ENCODE measurements around the gene YPEL2. TPM values are rescaled to one million over a fixed set of nuclear protein-coding genes. Genes with fewer than 3 reads are reported as not detected.
"Not testable (repeated sequence)": the region's sequence is repeated elsewhere in the genome, so short reads cannot be mapped to it uniquely, and the experiment has no call there.

YPEL2 gene, protein sequence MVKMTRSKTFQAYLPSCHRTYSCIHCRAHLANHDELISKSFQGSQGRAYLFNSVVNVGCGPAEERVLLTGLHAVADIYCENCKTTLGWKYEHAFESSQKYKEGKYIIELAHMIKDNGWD
- total RNA-seq = 7.5 to 9.9 TPM (median 8.7 TPM) in 3 replicates

DNA sequence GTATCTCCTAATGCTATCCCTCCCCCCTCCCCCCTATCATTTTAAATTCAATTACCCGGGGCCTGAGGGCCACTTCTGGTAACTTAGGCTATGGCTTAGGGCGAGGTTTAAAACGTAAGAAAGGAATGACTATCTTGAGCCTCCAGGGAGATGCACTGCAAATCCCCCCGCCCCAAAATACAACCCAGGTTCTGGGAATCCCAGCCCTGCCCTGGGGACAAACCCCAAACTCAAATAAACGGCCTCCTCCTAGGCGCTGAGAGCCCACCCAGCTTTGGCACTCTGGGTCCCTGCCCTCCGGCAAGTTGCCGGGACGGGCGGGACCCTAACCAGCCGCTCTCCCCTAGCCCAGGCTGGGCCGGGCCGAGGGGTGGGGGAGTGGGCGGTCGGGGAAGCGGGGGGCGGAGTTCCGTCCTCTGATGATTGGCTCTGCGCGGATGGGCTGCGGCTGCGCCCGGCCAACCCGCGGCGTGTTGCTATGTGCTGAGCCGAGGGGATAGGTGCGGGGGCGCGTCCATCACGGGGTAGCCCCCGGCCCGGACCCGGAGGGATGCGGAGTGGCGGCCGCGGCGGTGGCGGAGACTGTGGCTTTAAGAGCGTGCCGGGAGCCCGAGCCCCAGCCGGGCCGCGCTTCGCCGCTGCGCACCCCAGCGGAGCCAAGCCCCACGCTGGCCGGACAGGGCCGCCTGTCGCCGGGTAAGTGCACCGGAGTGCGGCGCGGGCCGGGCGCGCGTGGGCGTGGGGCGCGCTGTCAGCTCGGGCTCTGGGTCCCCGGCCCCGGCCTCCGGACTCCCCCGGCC, at the start of gene YPEL2:
Gene YPEL2 (plus strand): TSS at position 527 of the 800 bp plus-strand sequence. CDS start 21,755 bp downstream, outside the sequence.
- no peak for TF ChIP-seq CTCF (IDR thresholded peaks at IDR 0.05; ENCODE audit: unreplicated experiment)
- Mint-ChIP-seq H3K4me1 (peaks cover 45% of the 10 kb centered on the region), H3K9me3 (no peaks in the 10 kb centered on the region), H3K36me3 (no peaks in the 10 kb centered on the region), H3K27ac (peak within 1 kb of the TSS; percentile 78), H3K27me3 (ENCODE audit: low read depth) (no peaks in the 10 kb centered on the region), H3K4me3 (peak within 1 kb of the TSS; percentile 88)
- DNase-seq (ENCODE audit: low spot score in 2 of 2, unreplicated experiment in 2 of 2) = peak; percentile 96 to 97

- H3K27me3 Mint-ChIP-seq (ENCODE audit: low read depth) = no peaks in the 10 kb centered on the region
- no peaks in the 10 kb centered on the region for H3K4me1 Mint-ChIP-seq
- no peak overlapping the region for H3K27ac Mint-ChIP-seq
- peaks cover 4% of the 10 kb centered on the region for H3K9me3 Mint-ChIP-seq
- DNase-seq (ENCODE audit: low spot score in 2 of 2, unreplicated experiment in 2 of 2) = no peak
- peaks cover 5% of the 10 kb centered on the region for H3K36me3 Mint-ChIP-seq
- no peak overlapping the region for H3K4me3 Mint-ChIP-seq
- no peak for TF ChIP-seq CTCF (IDR thresholded peaks at IDR 0.05; ENCODE audit: unreplicated experiment)
Measured at GRCh38 chr17:59284317-59284716, 47.1 kb upstream of the YPEL2 start.

DNA sequence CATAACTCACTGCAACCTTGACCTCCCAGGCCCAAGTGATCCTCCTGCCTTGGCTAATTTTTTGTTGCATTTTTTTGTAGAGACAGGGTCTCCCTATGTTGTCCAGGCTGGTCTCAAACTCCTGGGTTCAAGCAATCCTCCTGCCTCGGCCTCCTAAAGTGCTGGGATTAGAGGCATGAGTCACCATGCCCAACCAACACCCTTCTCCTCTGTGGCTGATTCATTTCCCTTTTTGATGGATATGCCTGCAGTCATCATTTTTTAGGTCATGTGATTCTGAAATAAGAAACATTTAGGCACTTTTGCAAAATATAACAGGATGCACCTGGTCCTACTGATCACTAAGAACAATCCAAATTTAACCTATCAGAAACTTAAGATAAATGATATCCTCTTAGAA, 44.0 kb upstream of the YPEL2 start:
- peaks cover 10% of the 10 kb centered on the region for H3K4me1 Mint-ChIP-seq
- H3K4me3 Mint-ChIP-seq = no peak overlapping the region
- no peaks in the 10 kb centered on the region for H3K36me3 Mint-ChIP-seq
- no peak for TF ChIP-seq CTCF (IDR thresholded peaks at IDR 0.05; ENCODE audit: unreplicated experiment)
- H3K9me3 Mint-ChIP-seq = no peaks in the 10 kb centered on the region
- no peaks in the 10 kb centered on the region for H3K27me3 Mint-ChIP-seq (ENCODE audit: low read depth)
- H3K27ac Mint-ChIP-seq = no peak overlapping the region
- no peak for DNase-seq (ENCODE audit: low spot score in 2 of 2, unreplicated experiment in 2 of 2)

GRCh38 chr17:59287891-59288290, 43.6 kb upstream of the YPEL2 start:
- H3K27ac Mint-ChIP-seq = no peak overlapping the region
- no peaks in the 10 kb centered on the region for H3K27me3 Mint-ChIP-seq (ENCODE audit: low read depth)
- DNase-seq (ENCODE audit: low spot score in 2 of 2, unreplicated experiment in 2 of 2) = no peak
- no peaks in the 10 kb centered on the region for H3K36me3 Mint-ChIP-seq
- no peak overlapping the region for H3K4me3 Mint-ChIP-seq
- TF ChIP-seq CTCF (IDR thresholded peaks at IDR 0.05; ENCODE audit: unreplicated experiment) = no peak
- H3K4me1 Mint-ChIP-seq = peaks cover 10% of the 10 kb centered on the region
- H3K9me3 Mint-ChIP-seq = no peaks in the 10 kb centered on the region

DNA sequence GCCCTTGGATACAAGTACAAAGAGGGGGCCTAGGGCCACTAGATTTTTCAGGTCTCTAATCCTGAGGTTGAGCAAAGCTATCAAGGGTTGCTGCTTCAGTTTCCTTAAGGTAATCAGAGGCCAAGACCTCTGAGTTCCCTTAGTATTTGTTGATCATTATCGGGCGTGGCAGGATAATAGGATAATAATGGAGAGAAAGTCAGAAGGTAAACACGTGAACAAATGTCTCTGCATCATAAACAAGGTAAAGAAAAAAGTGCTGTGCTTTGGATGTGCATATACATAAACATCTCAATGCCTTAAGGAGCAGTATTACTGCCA, 41.5 kb upstream of the YPEL2 start:
- H3K36me3 Mint-ChIP-seq = no peaks in the 10 kb centered on the region
- H3K27me3 Mint-ChIP-seq (ENCODE audit: low read depth) = no peaks in the 10 kb centered on the region
- H3K4me1 Mint-ChIP-seq = peaks cover 10% of the 10 kb centered on the region
- H3K27ac Mint-ChIP-seq = no peak overlapping the region
- H3K4me3 Mint-ChIP-seq = no peak overlapping the region
- H3K9me3 Mint-ChIP-seq = no peaks in the 10 kb centered on the region
- TF ChIP-seq CTCF (IDR thresholded peaks at IDR 0.05; ENCODE audit: unreplicated experiment) = no peak
- DNase-seq (ENCODE audit: low spot score in 2 of 2, unreplicated experiment in 2 of 2) = no peak

GRCh38 chr17:59290302-59290998, 41.0 kb upstream of the YPEL2 start:
- H3K4me3 Mint-ChIP-seq, H3K27ac Mint-ChIP-seq: not testable (repeated sequence)

More at GRCh38 chr17:59290302-59290998, 41.0 kb upstream of the YPEL2 start:
- not testable (repeated sequence) for DNase-seq (ENCODE audit: low spot score in 2 of 2, unreplicated experiment in 2 of 2); H3K4me1 Mint-ChIP-seq; H3K27me3 Mint-ChIP-seq (ENCODE audit: low read depth); H3K9me3 Mint-ChIP-seq; H3K36me3 Mint-ChIP-seq

Measured in mesothelial cell of epicardium (in vitro differentiated cells).